IPS-18a (cell line): ENCODE measurements around the gene LIMS1.
"Not testable (repeated sequence)": the region's sequence is repeated elsewhere in the genome, so short reads cannot be mapped to it uniquely, and the experiment has no call there.

Source experiments
- H3K27ac ChIP-seq: one replicate; pipeline ENCODE4 v1.5.1; 2013; ENCODE audit warnings: low read length
- H3K27me3 ChIP-seq: one replicate; pipeline ENCODE4 v1.6.1; 2013; ENCODE audit warnings: mild to moderate bottlenecking, low read length; ENCODE audit not compliant: control insufficient read depth, insufficient read depth
- H3K36me3 ChIP-seq: one replicate; pipeline ENCODE4 v1.6.1; 2013; ENCODE audit warnings: low read depth, low read length; ENCODE audit not compliant: control insufficient read depth
- H3K4me1 ChIP-seq: one replicate; pipeline ENCODE4 v1.6.1; 2013; ENCODE audit warnings: low read depth, low read length; ENCODE audit not compliant: control insufficient read depth
- H3K4me3 ChIP-seq: one replicate; pipeline ENCODE4 v1.5.1; 2013; ENCODE audit warnings: low read length
- H3K9ac ChIP-seq: one replicate; pipeline ENCODE4 v1.6.1; 2013; ENCODE audit warnings: mild to moderate bottlenecking, low read length, moderate library complexity
- H3K9me3 ChIP-seq: one replicate; pipeline ENCODE4 v1.6.1; 2013; ENCODE audit warnings: low read depth, low read length; ENCODE audit not compliant: control insufficient read depth

LIMS1 gene

GRCh38 chr2:108734656-108735055 is 200.4 kb downstream of the LIMS1 start:
- H3K27ac ChIP-seq, H3K27me3 ChIP-seq, H3K4me1 ChIP-seq, H3K4me3 ChIP-seq, H3K9me3 ChIP-seq, H3K9ac ChIP-seq: not testable (repeated sequence)
- peaks cover 12% of the 10 kb centered on the region for H3K36me3 ChIP-seq
